Measurements from ENCODE around the gene CORIN. TPM values are rescaled to one million over a fixed set of nuclear protein-coding genes. Genes with fewer than 3 reads are reported as not detected.

The CORIN gene
- polyA plus RNA-seq, 1 donor from 2014 or later: 0.25 TPM

- Histone ChIP-seq H3K9me3 (ENCODE audit: low read length) (no peaks in the 10 kb centered on the region), H3F3A (ENCODE audit: insufficient read depth, low read length, poor library complexity, severe bottlenecking) (no peaks in the 10 kb centered on the region), H3K9ac (ENCODE audit: low read length) (no peak overlapping the region), H3K27me3 (ENCODE audit: insufficient read depth, low read depth, low read length) (no peaks in the 10 kb centered on the region), H3K79me2 (replicated peaks; ENCODE audit: insufficient read depth, low read length) (no peaks in the 10 kb centered on the region), H2AFZ (ENCODE audit: low read depth, low read length) (no peak overlapping the region), H3K4me3 (ENCODE audit: low read length) (no peak overlapping the region), H4K20me1 (ENCODE audit: insufficient read depth) (no peaks in the 10 kb centered on the region), H3K9me2 (ENCODE audit: insufficient read depth, low read length) (no peaks in the 10 kb centered on the region), H3K36me3 (ENCODE audit: insufficient read depth, low read length) (no peaks in the 10 kb centered on the region), H3K4me2 (ENCODE audit: low read length) (no peak overlapping the region), H3K27ac (ENCODE audit: low read length) (no peak overlapping the region)
- TF ChIP-seq EP300 (conservative IDR thresholded peaks at IDR 0.05; ENCODE audit: poor library complexity, severe bottlenecking): no peak
- TF ChIP-seq EZH2 (IDR thresholded peaks at IDR 0.05; ENCODE audit: borderline replicate concordance, insufficient read depth, low read length, poor library complexity, severe bottlenecking): no peak
- no peak for TF ChIP-seq RAD21 (conservative IDR thresholded peaks at IDR 0.05)
- no peak for TF ChIP-seq TAF1 (IDR thresholded peaks at IDR 0.05; ENCODE audit: low read depth)
- no peak for TF ChIP-seq REST (IDR thresholded peaks at IDR 0.05; ENCODE audit: borderline replicate concordance)
- no peak for TF ChIP-seq MXI1 (conservative IDR thresholded peaks at IDR 0.05; ENCODE audit: poor library complexity, severe bottlenecking)
- no peak for TF ChIP-seq POLR2AphosphoS5 (IDR thresholded peaks at IDR 0.05)
- TF ChIP-seq SMC3 (conservative IDR thresholded peaks at IDR 0.05; ENCODE audit: poor library complexity): no peak
- TF ChIP-seq CTCF (IDR thresholded peaks at IDR 0.05; ENCODE audit: poor library complexity, severe bottlenecking): no peak
Measured at GRCh38 chr4:47567511-47567910, 270.4 kb downstream of the CORIN start.

DNA sequence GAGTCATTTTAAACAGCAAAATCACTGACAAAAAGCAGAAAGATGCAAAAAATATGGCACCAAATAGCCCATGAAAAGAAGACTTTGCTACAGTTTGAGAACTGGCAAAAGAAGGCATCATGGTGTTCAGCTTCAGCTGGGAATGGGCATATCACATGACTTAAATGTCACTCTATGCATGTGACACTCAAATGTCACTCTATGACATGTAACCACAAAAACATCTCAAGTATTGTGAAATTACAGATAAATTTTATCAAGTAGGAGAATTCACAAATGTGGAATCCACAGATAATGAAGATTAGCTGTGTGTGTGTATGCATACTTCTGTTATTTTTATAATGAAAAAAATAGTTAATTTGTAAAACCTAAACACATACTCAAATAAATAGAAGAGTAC, 270.9 kb downstream of the CORIN start:
- Histone ChIP-seq H3K36me3 (ENCODE audit: insufficient read depth, low read length) (no peaks in the 10 kb centered on the region), H3K27me3 (ENCODE audit: insufficient read depth, low read depth, low read length) (no peaks in the 10 kb centered on the region), H3K4me2 (ENCODE audit: low read length) (no peak overlapping the region), H3F3A (ENCODE audit: insufficient read depth, low read length, poor library complexity, severe bottlenecking) (no peaks in the 10 kb centered on the region), H3K9me3 (ENCODE audit: low read length) (no peaks in the 10 kb centered on the region), H3K79me2 (replicated peaks; ENCODE audit: insufficient read depth, low read length) (no peaks in the 10 kb centered on the region), H3K27ac (ENCODE audit: low read length) (no peak overlapping the region), H4K20me1 (ENCODE audit: insufficient read depth) (no peaks in the 10 kb centered on the region), H3K9me2 (ENCODE audit: insufficient read depth, low read length) (no peaks in the 10 kb centered on the region), H2AFZ (ENCODE audit: low read depth, low read length) (no peak overlapping the region), H3K9ac (ENCODE audit: low read length) (no peak overlapping the region), H3K4me3 (ENCODE audit: low read length) (no peak overlapping the region)
- TF ChIP-seq TAF1 (IDR thresholded peaks at IDR 0.05; ENCODE audit: low read depth) (no peak), REST (IDR thresholded peaks at IDR 0.05; ENCODE audit: borderline replicate concordance) (no peak), EZH2 (IDR thresholded peaks at IDR 0.05; ENCODE audit: borderline replicate concordance, insufficient read depth, low read length, poor library complexity, severe bottlenecking) (no peak), SMC3 (conservative IDR thresholded peaks at IDR 0.05; ENCODE audit: poor library complexity) (no peak), EP300 (conservative IDR thresholded peaks at IDR 0.05; ENCODE audit: poor library complexity, severe bottlenecking) (peak; percentile 79), POLR2AphosphoS5 (IDR thresholded peaks at IDR 0.05) (peak; percentile 25), MXI1 (conservative IDR thresholded peaks at IDR 0.05; ENCODE audit: poor library complexity, severe bottlenecking) (no peak), RAD21 (conservative IDR thresholded peaks at IDR 0.05) (no peak), CTCF (IDR thresholded peaks at IDR 0.05; ENCODE audit: poor library complexity, severe bottlenecking) (no peak)
